Erythroblast (primary cell): ENCODE results near the gene NAAA.
"Not testable (repeated sequence)": the region's sequence is repeated elsewhere in the genome, so short reads cannot be mapped to it uniquely, and the experiment has no call there.

Experiments used
- GATA1 ChIP-seq: IDR thresholded peaks from 2 replicates; pipeline ENCODE4 v1.6.1; 2011; ENCODE audit warnings: low read depth, mild to moderate bottlenecking, control low read depth, low read length, moderate library complexity
- POLR2A ChIP-seq: IDR thresholded peaks from 2 replicates; pipeline ENCODE4 v1.6.1; 2011; ENCODE audit warnings: mild to moderate bottlenecking, low read length

DNA sequence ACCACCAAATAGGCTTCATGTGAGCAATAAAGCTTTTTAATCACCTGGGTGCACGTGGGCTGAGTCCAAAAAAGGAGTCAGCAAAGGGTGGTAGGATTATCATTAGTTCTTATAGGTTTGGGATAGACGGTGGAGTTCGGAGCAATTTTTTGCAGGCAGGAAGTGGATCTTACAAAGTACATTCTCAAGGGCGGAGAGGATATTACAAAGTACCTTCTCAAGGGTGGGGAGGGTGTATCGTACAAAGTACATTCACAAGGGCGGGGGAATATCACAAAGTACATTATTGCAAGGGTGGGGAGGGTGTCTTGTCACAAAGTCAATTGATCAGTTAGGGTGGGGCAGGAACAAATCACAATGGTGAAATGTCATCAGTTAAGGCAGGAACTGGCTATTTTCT is 30.0 kb downstream of the NAAA start:
- not testable (repeated sequence) for TF ChIP-seq POLR2A, GATA1
